Activated CD4-positive, alpha-beta T cell treated with anti-CD3 and anti-CD28 coated beads, Interleukin-2, amount 50 U/mL, for 16 hours (primary cell): ENCODE data around the gene DOCK1.

Experiments
- DNase-seq: peaks from one replicate; pipeline ENCODE4 v3.0.0-alpha.2; 2020

Gene DOCK1

GRCh38 chr10:127149501-127150081, 244.4 kb downstream of the DOCK1 start:
- DNase-seq, result no peak

- no peak for DNase-seq
Observed at GRCh38 chr10:127150136-127150535, 244.9 kb downstream of the DOCK1 start.

- DNase-seq, result no peak
Observed at GRCh38 chr10:127151541-127151940, 246.3 kb downstream of the DOCK1 start.

- no peak for DNase-seq
Observed at GRCh38 chr10:127151981-127152699, 246.9 kb downstream of the DOCK1 start.

GRCh38 chr10:127153181-127153580, 248.0 kb downstream of the DOCK1 start:
- DNase-seq, result no peak

GRCh38 chr10:127154831-127155620, 249.8 kb downstream of the DOCK1 start:
- no peak for DNase-seq

- DNase-seq, result no peak
Observed at GRCh38 chr10:127157089-127157488, 251.9 kb downstream of the DOCK1 start.

- DNase-seq, result no peak
Observed at GRCh38 chr10:127157506-127158200, 252.4 kb downstream of the DOCK1 start.

- no peak for DNase-seq
Observed at GRCh38 chr10:127158662-127159061, 253.4 kb downstream of the DOCK1 start.

GRCh38 chr10:127159648-127160245, 254.5 kb downstream of the DOCK1 start:
- DNase-seq, result no peak

GRCh38 chr10:127161482-127161881, 256.3 kb downstream of the DOCK1 start:
- DNase-seq, result no peak

GRCh38 chr10:127162841-127163240, 257.6 kb downstream of the DOCK1 start:
- no peak for DNase-seq

- DNase-seq, result no peak
Observed at GRCh38 chr10:127168261-127168660, 263.0 kb downstream of the DOCK1 start.

GRCh38 chr10:127174866-127175265, 269.6 kb downstream of the DOCK1 start:
- no peak for DNase-seq

- DNase-seq, result no peak
Observed at GRCh38 chr10:127175357-127176110, 270.3 kb downstream of the DOCK1 start.

GRCh38 chr10:127176649-127177048, 271.4 kb downstream of the DOCK1 start:
- DNase-seq, result no peak

- no peak for DNase-seq
Observed at GRCh38 chr10:127179612-127180250, 274.5 kb downstream of the DOCK1 start.

- DNase-seq, result no peak
Observed at GRCh38 chr10:127182161-127182560, 276.9 kb downstream of the DOCK1 start.

GRCh38 chr10:127184582-127184981, 279.4 kb downstream of the DOCK1 start:
- DNase-seq, result no peak

GRCh38 chr10:127186813-127187212, 281.6 kb downstream of the DOCK1 start:
- no peak for DNase-seq

- DNase-seq, result no peak
Observed at GRCh38 chr10:127189226-127189625, 284.0 kb downstream of the DOCK1 start.

GRCh38 chr10:127190427-127190826, 285.2 kb downstream of the DOCK1 start:
- no peak for DNase-seq
